Measurements from ENCODE around the gene SCN1B. TPM values are rescaled to one million over a fixed set of nuclear protein-coding genes. Genes with fewer than 3 reads are reported as not detected.
A peak's percentile ranks its signal among the peaks of the same experiment; 100 is the strongest.
"Not testable (repeated sequence)": the region's sequence is repeated elsewhere in the genome, so short reads cannot be mapped to it uniquely, and the experiment has no call there.

The SCN1B gene
- total and polyA plus RNA-seq, 4 donors, result 1.5 to 12.6 (median 9.0) TPM

DNA sequence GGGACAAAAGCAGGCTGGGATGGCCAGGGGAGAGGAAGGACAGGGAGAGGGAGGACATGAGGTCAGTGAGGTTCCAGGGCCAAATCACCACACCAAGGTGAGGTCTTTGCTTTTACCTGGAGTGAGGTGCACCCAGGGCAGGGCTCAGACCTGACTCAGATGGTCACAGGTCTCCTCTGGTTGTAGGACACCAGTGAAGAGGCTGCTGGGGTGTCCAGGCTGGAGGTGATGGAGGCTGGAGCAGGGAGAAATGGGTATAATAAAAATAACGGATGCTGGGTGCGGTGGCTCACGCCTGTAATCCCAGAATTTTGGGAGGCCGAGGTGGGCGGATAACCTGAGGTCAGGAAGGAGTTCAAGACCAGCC lies 23.3 kb upstream of the SCN1B start:
- DNase-seq (no peak), ATAC-seq (ENCODE audit: insufficient read depth, low FRiP score) (no peak)
- Histone ChIP-seq H3K4me3 (no peak overlapping the region), H3K4me1 (ENCODE audit: control insufficient read depth in 5 of 5, insufficient read depth in 5 of 5, low read length in 5 of 5) (peaks cover 5 to 37% (median 8%) of the 10 kb centered on the region in 5 donors), H3K9me3 (ENCODE audit: control insufficient read depth in 4 of 4, insufficient read depth in 3 of 4, low read length in 3 of 4) (no peaks in the 10 kb centered on the region), H3K9ac (ENCODE audit: insufficient read depth in 1 of 2, low read length in 2 of 2) (no peak overlapping the region), H3K36me3 (ENCODE audit: control insufficient read depth in 4 of 4, insufficient read depth in 4 of 4, low read length in 4 of 4) (peaks cover 0 to 27% (median 22%) of the 10 kb centered on the region in 4 donors), H3K27ac (ENCODE audit: low read depth in 1 of 2, low read length in 1 of 2) (peak overlapping the region in 1 of 2 donors; percentile 52), H3K27me3 (ENCODE audit: control insufficient read depth in 3 of 3, insufficient read depth in 3 of 3, low read length in 2 of 3) (no peaks in the 10 kb centered on the region)
- 95 to 98% methylated on average over 5 of the region's 5 CpGs for WGBS, 2 donors
- TF ChIP-seq, protein P1, sequence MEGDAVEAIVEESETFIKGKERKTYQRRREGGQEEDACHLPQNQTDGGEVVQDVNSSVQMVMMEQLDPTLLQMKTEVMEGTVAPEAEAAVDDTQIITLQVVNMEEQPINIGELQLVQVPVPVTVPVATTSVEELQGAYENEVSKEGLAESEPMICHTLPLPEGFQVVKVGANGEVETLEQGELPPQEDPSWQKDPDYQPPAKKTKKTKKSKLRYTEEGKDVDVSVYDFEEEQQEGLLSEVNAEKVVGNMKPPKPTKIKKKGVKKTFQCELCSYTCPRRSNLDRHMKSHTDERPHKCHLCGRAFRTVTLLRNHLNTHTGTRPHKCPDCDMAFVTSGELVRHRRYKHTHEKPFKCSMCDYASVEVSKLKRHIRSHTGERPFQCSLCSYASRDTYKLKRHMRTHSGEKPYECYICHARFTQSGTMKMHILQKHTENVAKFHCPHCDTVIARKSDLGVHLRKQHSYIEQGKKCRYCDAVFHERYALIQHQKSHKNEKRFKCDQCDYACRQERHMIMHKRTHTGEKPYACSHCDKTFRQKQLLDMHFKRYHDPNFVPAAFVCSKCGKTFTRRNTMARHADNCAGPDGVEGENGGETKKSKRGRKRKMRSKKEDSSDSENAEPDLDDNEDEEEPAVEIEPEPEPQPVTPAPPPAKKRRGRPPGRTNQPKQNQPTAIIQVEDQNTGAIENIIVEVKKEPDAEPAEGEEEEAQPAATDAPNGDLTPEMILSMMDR (IDR thresholded peaks at IDR 0.05; ENCODE audit: control extremely low read depth, extremely low read depth), result no peak

DNA sequence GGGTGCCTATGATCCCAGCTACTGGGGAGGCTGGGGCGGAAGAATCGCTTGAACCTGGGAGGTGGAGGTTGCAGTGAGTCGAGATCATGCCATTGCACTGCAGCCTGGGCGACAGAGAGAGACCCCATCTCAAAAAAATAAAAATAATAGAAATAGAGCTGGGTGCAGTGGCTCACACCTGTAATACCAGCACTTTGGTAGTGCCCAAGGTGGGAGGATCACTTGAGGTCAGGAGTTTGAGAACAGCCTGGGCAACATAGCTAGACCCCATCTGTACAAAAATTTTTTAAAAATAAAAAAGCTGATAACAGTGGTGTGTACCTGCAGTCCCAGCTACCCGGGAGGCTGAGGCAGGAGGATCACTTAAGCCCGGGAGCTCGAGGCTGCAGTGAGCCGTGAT lies 22.8 kb upstream of the SCN1B start:
- DNase-seq; H3K9ac ChIP-seq (ENCODE audit: insufficient read depth in 1 of 2, low read length in 2 of 2); H3K4me3 ChIP-seq; ATAC-seq (ENCODE audit: insufficient read depth, low FRiP score); H3K27me3 ChIP-seq (ENCODE audit: control insufficient read depth in 3 of 3, insufficient read depth in 3 of 3, low read length in 2 of 3); H3K9me3 ChIP-seq (ENCODE audit: control insufficient read depth in 4 of 4, insufficient read depth in 3 of 4, low read length in 3 of 4): not testable (repeated sequence)
- peaks cover 5 to 39% (median 8%) of the 10 kb centered on the region in 5 donors for H3K4me1 ChIP-seq (ENCODE audit: control insufficient read depth in 5 of 5, insufficient read depth in 5 of 5, low read length in 5 of 5)
- peaks cover 0 to 31% (median 25%) of the 10 kb centered on the region in 4 donors for H3K36me3 ChIP-seq (ENCODE audit: control insufficient read depth in 4 of 4, insufficient read depth in 4 of 4, low read length in 4 of 4)
- 95 to 96% methylated on average over 8 of the region's 8 CpGs for WGBS, 2 donors
- peak overlapping the region in 1 of 2 donors; percentile 52 for H3K27ac ChIP-seq (ENCODE audit: low read depth in 1 of 2, low read length in 1 of 2)

DNA sequence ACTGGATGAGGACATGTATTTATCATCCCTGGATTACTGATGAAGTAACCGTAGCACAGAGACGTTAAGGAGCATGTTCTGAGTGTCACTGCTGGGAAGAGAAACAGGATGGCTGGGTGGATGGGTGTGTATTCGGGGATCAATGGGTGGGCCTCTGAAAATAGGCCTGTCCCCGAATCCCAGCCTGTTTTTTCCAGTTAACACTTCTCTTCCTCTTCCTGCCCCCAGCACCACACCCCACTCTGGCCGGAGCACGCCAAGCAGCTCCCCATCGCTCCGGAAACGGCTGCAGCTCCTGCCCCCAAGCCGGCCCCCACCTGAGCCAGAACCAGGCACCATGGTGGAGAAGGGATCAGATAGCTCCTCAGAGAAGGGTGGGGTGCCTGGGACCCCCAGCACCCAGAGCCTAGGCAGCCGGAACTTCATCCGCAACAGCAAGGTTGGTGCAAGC lies 21.4 kb upstream of the SCN1B start:
- peaks cover 0 to 37% (median 30%) of the 10 kb centered on the region in 4 donors for H3K36me3 ChIP-seq (ENCODE audit: control insufficient read depth in 4 of 4, insufficient read depth in 4 of 4, low read length in 4 of 4)
- no peak overlapping the region for H3K4me3 ChIP-seq
- no peak for ATAC-seq (ENCODE audit: insufficient read depth, low FRiP score)
- WGBS, 2 donors, result 68 to 87% methylated on average over 12 of the region's 12 CpGs
- H3K27me3 ChIP-seq (ENCODE audit: control insufficient read depth in 3 of 3, insufficient read depth in 3 of 3, low read length in 2 of 3), result no peaks in the 10 kb centered on the region
- DNase-seq, result no peak
- TF ChIP-seq, protein P1 (IDR thresholded peaks at IDR 0.05; ENCODE audit: control extremely low read depth, extremely low read depth), result no peak
- no peak overlapping the region for H3K9ac ChIP-seq (ENCODE audit: insufficient read depth in 1 of 2, low read length in 2 of 2)
- peaks cover 0 to 32% (median 5%) of the 10 kb centered on the region in 5 donors for H3K4me1 ChIP-seq (ENCODE audit: control insufficient read depth in 5 of 5, insufficient read depth in 5 of 5, low read length in 5 of 5)
- peak overlapping the region in 1 of 2 donors; percentile 42 for H3K27ac ChIP-seq (ENCODE audit: low read depth in 1 of 2, low read length in 1 of 2)
- no peaks in the 10 kb centered on the region for H3K9me3 ChIP-seq (ENCODE audit: control insufficient read depth in 4 of 4, insufficient read depth in 3 of 4, low read length in 3 of 4)

DNA sequence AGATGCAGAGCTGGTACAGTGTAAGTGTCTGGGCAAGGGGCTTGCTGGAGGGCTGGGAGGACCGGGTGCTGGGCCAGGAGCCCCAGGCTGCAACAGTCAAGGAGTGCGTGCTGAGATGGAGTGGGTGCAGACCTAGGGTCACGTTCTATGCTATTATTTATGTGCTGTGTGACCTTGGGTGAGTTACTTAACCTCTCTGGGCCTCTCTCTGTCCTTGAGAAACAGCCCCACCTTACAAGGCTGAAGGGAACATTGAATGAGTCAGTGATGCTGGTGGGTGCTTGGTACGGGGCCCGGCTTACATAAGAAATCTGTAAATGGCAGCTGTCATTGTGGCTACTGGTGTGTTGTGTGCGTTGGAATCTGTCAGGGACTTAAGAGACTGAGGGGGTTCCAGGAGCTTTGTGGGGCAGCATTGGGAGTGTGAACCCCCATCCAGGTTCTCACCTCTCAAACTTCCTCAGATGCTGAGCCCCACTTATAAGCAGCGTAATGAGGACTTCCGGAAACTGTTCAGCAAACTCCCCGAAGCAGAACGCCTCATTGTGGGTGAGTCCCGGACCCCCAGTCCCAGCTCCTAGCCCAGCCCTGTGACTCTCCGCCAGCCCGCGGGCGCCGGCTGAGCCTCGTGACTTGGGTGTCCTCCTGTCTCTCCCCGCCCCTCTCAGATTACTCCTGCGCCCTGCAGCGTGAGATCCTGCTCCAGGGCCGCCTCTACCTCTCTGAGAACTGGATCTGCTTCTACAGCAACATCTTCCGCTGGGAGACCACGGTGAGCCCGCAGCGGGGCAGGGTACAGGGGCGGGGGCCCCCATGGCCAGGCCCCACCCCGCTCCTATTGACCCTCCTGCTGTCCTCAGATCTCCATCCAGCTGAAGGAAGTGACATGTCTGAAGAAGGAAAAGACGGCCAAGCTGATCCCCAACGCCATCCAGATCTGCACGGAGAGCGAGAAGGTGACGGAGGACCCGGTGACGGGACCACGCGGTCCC lies 20.6 kb upstream of the SCN1B start:
- Histone ChIP-seq H3K4me1 (ENCODE audit: control insufficient read depth in 5 of 5, insufficient read depth in 5 of 5, low read length in 5 of 5) (peaks cover 0 to 25% (median 5%) of the 10 kb centered on the region in 5 donors), H3K4me3 (no peak overlapping the region), H3K27ac (ENCODE audit: low read depth in 1 of 2, low read length in 1 of 2) (peak overlapping the region in 1 of 2 donors; percentile 42), H3K9ac (ENCODE audit: insufficient read depth in 1 of 2, low read length in 2 of 2) (no peak overlapping the region), H3K27me3 (ENCODE audit: control insufficient read depth in 3 of 3, insufficient read depth in 3 of 3, low read length in 2 of 3) (no peaks in the 10 kb centered on the region), H3K36me3 (ENCODE audit: control insufficient read depth in 4 of 4, insufficient read depth in 4 of 4, low read length in 4 of 4) (peaks cover 0 to 42% (median 35%) of the 10 kb centered on the region in 4 donors), H3K9me3 (ENCODE audit: control insufficient read depth in 4 of 4, insufficient read depth in 3 of 4, low read length in 3 of 4) (no peaks in the 10 kb centered on the region)
- ATAC-seq (ENCODE audit: insufficient read depth, low FRiP score) (no peak), DNase-seq (no peak)
- 89 to 91% methylated on average over 36 of the region's 36 CpGs for WGBS, 2 donors
- TF ChIP-seq, protein P1 (IDR thresholded peaks at IDR 0.05; ENCODE audit: control extremely low read depth, extremely low read depth), result no peak
